ENCODE data around the gene TIMP3.

- no peak for TF ChIP-seq CTCF (IDR thresholded peaks at IDR 0.05; ENCODE audit: poor library complexity)
- TF ChIP-seq EZH2 (IDR thresholded peaks at IDR 0.05; ENCODE audit: borderline replicate concordance) = no peak
Measured at GRCh38 chr22:32802237-32802765, 796 bp downstream of the TIMP3 start.
